ENCODE data around the gene GTF3C2. TPM values are rescaled to one million over a fixed set of nuclear protein-coding genes. Genes with fewer than 3 reads are reported as not detected.

The GTF3C2 gene
- total and polyA plus RNA-seq, 9 of the 15 experiments (the other 6 are each of a cell fraction or from before 2014, with no cell fraction given) = 35.5 to 96.8 (median 53.0) TPM

DNA sequence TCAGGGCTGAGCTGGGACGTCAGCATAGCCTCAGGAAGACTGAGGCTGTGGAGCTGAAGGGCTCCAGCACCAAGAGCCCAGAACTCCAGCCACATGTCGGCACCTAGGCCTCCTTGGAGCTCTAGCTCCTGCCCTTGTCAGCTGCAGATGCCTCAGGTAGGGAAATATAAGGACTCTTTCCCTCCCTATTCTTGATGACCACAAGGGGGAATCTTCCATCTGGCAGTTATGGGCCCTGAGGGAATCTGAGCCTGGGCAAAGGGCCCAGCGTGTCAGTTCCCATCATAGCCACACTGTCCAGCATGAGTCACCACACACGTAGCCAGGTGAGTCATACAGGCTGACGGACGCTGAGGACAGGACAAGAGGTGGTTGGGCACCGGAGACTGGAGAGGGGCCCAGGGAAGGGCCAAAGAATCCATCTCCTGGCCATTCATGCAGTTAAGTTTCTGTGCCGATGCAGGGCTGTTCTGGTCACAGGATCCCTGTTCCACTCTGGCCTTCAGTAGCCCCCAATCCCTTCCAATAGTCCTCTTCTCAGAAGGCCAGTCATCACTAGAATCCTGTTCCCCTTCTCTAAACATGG lies 35.5 kb downstream of the GTF3C2 start (continued):
- TF ChIP-seq ZNF23 (CRISPR knock-in tag; IDR thresholded peaks at IDR 0.05) = no peak
- peak; percentile 51; the same call in 1 of the 2 replicates for TF ChIP-seq L3MBTL2 (IDR thresholded peaks at IDR 0.05)
- TF ChIP-seq, protein P1, sequence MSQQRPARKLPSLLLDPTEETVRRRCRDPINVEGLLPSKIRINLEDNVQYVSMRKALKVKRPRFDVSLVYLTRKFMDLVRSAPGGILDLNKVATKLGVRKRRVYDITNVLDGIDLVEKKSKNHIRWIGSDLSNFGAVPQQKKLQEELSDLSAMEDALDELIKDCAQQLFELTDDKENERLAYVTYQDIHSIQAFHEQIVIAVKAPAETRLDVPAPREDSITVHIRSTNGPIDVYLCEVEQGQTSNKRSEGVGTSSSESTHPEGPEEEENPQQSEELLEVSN (IDR thresholded peaks at IDR 0.05; ENCODE audit: borderline replicate concordance in 1 of 2, extremely low read depth in 1 of 2, insufficient read depth in 1 of 2, insufficient read length in 1 of 2, low read depth in 1 of 2, low read length in 1 of 2, poor library complexity in 1 of 2, severe bottlenecking in 1 of 2) = no peak
- no peak for TF ChIP-seq CHD2 (IDR thresholded peaks at IDR 0.05; ENCODE audit: low read depth, low read length)
- TF ChIP-seq TCF7L2 (IDR thresholded peaks at IDR 0.05; ENCODE audit: low read depth, low read length) = no peak
- peak; percentile 60 for TF ChIP-seq CXXC5 (CRISPR knock-in tag; IDR thresholded peaks at IDR 0.05)
- no peak for TF ChIP-seq NFXL1 (CRISPR knock-in tag; IDR thresholded peaks at IDR 0.05)
- TF ChIP-seq, protein P2, sequence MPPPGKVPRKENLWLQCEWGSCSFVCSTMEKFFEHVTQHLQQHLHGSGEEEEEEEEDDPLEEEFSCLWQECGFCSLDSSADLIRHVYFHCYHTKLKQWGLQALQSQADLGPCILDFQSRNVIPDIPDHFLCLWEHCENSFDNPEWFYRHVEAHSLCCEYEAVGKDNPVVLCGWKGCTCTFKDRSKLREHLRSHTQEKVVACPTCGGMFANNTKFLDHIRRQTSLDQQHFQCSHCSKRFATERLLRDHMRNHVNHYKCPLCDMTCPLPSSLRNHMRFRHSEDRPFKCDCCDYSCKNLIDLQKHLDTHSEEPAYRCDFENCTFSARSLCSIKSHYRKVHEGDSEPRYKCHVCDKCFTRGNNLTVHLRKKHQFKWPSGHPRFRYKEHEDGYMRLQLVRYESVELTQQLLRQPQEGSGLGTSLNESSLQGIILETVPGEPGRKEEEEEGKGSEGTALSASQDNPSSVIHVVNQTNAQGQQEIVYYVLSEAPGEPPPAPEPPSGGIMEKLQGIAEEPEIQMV (tag; conservative IDR thresholded peaks at IDR 0.05; ENCODE audit: low read depth) = peak; percentile 60; the same call in 1 of the 2 replicates
- peak; percentile 84 for TF ChIP-seq FOS (IDR thresholded peaks at IDR 0.05; ENCODE audit: extremely low read depth, insufficient read length)
- TF ChIP-seq, protein P3, sequence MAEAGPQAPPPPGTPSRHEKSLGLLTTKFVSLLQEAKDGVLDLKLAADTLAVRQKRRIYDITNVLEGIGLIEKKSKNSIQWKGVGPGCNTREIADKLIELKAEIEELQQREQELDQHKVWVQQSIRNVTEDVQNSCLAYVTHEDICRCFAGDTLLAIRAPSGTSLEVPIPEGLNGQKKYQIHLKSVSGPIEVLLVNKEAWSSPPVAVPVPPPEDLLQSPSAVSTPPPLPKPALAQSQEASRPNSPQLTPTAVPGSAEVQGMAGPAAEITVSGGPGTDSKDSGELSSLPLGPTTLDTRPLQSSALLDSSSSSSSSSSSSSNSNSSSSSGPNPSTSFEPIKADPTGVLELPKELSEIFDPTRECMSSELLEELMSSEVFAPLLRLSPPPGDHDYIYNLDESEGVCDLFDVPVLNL (CRISPR knock-in tag; IDR thresholded peaks at IDR 0.05; ENCODE audit: low read depth) = no peak
- peak; percentile 85; the same call in 1 of the 2 replicates for TF ChIP-seq ATF7 (IDR thresholded peaks at IDR 0.05)
- TF ChIP-seq ID3 (CRISPR knock-in tag; IDR thresholded peaks at IDR 0.05) = no peak
- no peak for TF ChIP-seq ID3 (tag; IDR thresholded peaks at IDR 0.05)
- no peak for TF ChIP-seq RBBP5 (IDR thresholded peaks at IDR 0.05; ENCODE audit: borderline replicate concordance, insufficient read depth, low read length, poor library complexity, severe bottlenecking)
- no peak for TF ChIP-seq PRPF4 (IDR thresholded peaks at IDR 0.05; ENCODE audit: insufficient read depth, low read depth, low read length, poor library complexity, severe bottlenecking)
- TF ChIP-seq, protein P4, sequence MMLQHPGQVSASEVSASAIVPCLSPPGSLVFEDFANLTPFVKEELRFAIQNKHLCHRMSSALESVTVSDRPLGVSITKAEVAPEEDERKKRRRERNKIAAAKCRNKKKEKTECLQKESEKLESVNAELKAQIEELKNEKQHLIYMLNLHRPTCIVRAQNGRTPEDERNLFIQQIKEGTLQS (IDR thresholded peaks at IDR 0.05) = peak; percentile 99
- TF ChIP-seq, protein P4 (CRISPR knock-in tag; conservative IDR thresholded peaks at IDR 0.05) = peak; percentile 99
- TF ChIP-seq POLR2G (IDR thresholded peaks at IDR 0.05; ENCODE audit: low read depth, low read length) = no peak
- TF ChIP-seq MYNN (IDR thresholded peaks at IDR 0.05) = peak; percentile 68; the same call in 1 of the 2 replicates
- TF ChIP-seq MYNN (CRISPR knock-in tag; IDR thresholded peaks at IDR 0.05) = no peak
- peak; percentile 92 for TF ChIP-seq CREM (IDR thresholded peaks at IDR 0.05; ENCODE audit: low read depth)
- no peak for TF ChIP-seq SAFB2 (IDR thresholded peaks at IDR 0.05; ENCODE audit: borderline replicate concordance, low read depth, low read length, severe bottlenecking)
- no peak for TF ChIP-seq ATF4 (CRISPR knock-in tag; IDR thresholded peaks at IDR 0.05)
